ENCODE data around the gene KNCN.
A peak's percentile ranks its signal among the peaks of the same experiment; 100 is the strongest.

KNCN gene

DNA sequence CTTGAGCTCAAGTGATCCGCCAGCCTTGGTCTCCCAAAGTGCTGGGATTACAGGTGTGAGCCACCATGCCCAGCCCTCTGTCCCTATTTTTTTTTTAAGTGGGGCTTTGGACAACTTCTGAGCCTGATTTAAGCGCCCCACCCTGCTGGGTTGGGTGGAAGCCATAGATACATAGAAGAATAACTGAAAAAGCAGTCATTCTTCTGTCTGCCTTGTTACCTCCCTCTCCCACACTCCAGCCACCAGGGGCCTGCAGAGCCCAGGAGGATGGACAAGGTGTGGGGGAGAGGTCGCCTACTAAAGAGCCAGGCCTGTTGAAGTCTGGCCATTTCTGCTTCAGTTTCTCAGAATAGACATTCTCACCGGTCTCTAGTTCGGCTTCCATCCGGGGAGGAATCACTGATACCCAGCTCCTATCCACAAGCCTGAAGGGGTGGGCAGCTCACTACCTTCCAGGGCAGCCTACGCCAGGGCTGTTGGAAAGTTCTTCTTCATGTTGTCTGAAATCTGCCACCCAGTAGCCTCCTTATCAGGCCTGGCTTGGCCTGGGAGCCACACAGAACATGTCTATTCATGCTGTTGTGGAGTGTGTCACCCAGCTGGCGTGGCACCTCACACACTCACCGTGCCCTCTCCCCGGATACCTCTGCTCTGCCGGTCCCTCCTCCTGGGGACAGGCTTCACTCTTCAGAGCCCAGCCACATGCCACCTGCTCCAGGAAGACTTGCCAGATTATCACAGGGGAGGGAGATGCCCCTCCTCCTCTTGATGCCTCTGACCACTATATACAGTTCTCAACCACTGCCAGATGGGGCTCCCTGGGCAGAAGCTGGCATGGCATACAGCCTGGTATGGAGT lies 27.7 kb downstream of the KNCN start:
- peak; percentile 32 for DNase-seq

DNA sequence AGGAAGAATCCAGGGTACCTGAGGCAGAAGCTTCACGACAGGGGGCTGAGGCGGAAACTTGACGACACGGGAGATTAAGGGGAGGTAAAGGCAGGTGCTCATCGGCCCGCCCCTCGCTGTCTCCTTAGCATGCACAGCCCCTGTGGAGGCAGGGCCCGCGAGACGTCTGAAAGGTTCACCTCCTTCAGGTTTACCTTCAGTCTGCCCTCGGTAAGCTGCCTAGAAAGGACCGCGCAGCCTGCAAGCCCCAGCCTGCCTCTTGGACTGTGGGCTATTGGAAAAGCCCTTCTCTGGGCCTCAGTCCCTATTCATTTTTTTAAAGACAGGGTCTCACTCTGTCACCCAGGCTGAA lies 28.5 kb downstream of the KNCN start:
- DNase-seq: no peak

- DNase-seq: no peak
These were observed 29.1 kb downstream of the KNCN start for GRCh38 chr1:46522184-46522968.

- no peak for DNase-seq
These were observed 30.0 kb downstream of the KNCN start for GRCh38 chr1:46521414-46521813.

DNA sequence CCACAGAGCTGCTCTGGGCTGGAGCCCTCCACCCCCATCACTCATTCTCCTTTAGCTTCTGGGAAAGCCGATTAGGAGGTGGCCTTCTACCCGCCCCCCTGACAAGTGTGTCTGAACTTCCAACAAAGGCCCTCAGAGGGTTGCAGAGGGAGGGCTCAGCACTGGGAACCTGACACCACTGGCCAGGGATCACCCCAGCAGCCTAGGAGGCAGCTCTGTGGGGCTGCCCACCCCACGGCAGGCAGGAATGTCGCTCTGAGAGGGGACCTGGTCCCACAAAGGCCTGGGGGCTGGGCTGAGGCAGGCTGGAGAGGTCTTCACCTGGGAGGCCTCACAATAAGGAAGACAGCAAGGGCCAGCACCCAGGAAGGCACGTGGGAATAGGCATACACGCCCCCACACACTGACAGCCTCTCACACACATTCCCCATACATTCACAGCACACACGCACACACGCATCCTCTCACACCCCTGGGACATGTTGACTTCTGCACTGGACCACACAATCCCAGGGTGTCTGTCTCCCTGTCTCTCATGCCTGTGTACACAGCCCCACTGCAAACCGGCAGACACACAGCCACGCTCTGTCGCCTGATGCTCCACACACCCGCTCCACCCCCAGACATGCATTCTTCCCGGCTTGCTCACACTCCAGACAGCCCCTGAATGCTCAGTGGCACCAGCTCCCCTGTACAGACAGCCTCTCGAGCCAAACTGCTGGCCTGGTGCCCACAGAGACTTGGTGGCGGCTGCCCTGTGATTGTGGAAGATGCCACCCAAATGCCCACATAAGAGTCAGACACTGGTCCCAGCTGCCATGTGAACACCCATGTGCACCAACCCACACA lies 31.2 kb downstream of the KNCN start:
- no peak for DNase-seq

- DNase-seq: no peak
These were observed 32.2 kb downstream of the KNCN start for GRCh38 chr1:46519209-46519608.

DNA sequence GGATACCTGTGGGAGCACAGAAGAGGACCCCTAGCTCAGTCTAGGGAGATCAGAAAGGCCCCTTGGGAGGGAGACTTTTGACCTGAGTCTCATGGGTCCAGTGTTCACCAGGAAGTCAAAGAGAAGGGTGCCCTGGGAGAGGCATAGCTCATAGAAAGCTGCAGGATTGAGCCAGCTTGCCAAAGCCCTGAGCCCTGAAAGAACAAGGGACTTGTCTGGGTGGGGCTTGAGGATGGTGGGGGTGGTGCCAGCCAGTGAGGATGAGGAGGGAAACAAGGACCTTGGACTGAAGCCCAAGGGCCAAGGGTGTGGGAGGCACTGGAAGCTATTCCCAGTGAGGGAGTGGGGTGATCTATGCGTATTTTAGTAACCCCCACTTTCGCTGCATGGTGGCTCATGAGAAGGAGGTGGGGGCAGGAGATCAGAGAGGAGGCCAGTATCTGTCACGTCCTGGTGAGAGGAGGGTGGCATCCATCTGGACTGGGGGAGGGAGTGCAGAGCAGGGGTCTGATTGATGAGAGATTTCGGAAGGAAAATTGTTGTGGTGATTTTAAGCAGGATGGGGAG lies 33.4 kb downstream of the KNCN start:
- no peak for DNase-seq

DNA sequence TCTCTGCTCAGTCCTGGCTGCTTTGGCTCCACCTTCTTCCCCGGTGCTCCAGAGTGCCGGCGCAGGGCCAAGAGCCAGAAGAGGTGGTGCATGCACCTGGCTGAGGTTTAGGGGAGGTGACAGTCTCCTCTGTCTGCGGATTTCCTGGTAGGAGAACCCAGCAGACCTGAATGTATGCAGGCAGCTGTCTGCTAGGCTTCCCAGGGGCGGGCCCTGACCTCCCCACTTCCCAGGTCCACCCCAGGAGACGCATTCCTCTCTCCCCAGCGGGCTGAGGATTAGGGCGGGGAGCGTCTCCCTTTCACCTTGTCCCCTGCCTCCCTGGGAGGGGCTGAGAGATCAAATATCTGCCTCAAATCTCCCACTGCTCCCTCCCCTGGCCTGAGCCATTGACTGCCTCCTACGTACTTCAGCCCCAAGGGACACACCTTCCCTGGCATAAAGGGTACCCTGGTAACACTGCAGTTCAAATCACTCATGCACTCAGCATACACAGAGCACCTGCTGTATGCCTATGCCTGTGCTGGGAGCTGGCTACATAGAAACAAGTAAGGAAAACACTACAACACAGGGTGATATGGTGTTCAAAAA lies 34.3 kb downstream of the KNCN start:
- no peak for DNase-seq

DNA sequence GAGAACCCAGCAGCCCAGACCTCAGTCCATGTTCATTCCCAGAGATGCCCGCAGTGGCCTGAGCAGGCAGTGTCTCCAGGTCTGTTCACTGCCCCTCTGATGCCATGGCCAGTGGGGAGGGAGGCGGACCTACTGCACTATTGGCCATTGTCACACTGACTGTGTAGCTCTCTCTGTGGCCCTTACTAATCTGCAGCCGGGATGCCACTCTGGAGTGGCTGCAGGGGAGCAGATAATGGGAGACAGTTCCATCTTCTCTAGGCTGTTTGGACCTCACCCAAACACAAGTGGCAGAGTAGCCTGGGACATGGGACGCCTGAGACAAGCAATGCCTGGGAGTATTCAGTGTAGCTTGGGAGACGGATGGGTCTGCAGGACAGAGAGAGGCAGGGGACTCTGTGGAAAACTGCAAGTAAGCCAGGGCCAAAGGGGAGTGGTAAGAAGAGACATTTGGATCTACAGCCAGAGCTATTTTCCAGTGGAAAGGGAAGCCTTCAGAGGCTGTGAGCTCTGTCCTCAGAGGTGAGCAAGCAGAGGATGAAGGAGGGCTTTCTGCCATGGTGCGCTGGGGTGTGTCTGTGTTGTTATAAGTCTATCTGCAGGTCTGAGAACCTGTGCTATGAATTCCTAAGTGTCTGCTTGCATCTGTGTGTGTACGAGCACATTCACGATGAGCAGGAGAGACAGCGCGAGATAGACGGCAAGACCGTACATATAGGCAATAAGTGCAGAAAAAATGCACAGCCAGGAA lies 35.1 kb downstream of the KNCN start:
- DNase-seq: no peak

DNA sequence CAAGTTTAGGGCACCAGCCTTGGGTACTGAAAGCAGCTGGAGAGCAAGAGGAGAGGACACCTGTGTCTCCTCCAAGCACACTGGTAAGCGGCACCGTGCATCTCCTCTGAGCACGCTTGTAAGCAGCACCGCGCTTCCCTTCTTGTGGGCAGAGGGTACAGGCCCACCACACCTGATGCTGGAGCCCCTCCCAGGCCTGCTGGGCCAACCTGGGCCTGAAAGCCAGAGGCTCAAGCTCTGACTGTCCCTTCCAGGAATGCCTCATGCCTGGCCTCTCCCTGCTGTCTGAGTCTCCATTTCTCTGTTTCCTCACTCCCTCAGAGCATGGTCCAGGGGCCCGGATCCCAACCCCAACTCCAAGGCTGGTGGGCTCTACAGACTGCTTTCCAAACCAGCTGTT lies 35.9 kb downstream of the KNCN start:
- DNase-seq: no peak

DNA sequence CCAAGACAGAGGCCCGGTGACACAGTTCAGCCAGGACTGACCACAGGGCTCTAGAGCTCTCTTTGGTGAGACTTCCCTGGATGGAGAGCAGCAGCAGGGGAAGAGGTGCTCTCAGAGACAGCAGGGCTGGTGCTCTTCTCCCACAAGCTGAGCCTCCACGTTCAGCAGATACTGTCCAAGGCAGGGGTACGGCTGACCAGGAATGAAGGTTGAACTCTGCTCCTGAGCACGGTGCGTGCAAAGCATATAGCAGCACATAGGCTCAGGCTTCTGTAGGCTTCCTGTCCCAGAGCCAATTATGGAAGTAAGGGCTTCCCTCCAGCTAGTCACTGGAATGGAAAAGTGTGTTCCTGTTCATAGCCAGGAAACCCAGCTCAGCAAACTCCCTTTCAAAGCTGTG lies 37.9 kb downstream of the KNCN start:
- DNase-seq: no peak

DNA sequence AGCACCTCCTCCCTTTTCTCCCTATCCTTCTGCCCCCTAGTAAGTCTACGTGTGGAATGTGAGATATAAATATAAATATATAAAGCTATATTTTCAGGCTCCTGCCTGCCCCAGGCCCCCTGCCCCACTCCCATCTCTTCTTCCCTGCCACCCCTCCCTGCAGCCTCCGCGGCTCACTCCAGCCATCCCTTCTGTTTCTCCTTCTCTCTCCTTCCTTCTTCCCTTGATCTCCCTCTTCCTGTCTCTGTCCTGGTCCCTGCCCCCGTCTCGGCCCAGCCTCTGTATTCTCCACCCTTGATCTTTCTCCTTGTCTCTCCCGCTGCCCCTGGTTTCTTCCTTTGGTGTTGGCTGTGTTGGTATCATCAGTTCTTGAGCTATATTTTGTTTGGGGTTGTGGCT lies 38.7 kb downstream of the KNCN start:
- no peak for DNase-seq

GRCh38 chr1:46512135-46512791 lies 39.2 kb downstream of the KNCN start:
- no peak for DNase-seq

DNA sequence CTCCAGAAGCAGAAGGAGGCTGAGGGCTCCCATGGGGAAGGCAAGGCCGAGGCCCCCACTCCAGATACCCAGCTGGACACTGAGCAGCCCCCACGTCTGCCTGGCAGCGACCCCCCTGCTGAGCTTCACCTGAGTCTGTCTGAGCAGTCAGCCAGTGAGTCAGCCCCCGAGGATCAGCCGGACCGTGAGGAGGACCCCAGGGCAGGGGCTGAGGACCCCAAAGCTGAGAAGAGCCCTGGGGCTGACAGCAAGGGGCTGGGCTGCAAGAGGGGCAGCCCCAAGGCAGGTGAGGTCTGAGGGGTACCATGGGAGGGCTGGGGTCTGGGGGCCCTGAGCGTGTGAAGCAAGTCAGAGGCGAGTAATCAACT lies 40.5 kb downstream of the KNCN start:
- no peak for DNase-seq

DNA sequence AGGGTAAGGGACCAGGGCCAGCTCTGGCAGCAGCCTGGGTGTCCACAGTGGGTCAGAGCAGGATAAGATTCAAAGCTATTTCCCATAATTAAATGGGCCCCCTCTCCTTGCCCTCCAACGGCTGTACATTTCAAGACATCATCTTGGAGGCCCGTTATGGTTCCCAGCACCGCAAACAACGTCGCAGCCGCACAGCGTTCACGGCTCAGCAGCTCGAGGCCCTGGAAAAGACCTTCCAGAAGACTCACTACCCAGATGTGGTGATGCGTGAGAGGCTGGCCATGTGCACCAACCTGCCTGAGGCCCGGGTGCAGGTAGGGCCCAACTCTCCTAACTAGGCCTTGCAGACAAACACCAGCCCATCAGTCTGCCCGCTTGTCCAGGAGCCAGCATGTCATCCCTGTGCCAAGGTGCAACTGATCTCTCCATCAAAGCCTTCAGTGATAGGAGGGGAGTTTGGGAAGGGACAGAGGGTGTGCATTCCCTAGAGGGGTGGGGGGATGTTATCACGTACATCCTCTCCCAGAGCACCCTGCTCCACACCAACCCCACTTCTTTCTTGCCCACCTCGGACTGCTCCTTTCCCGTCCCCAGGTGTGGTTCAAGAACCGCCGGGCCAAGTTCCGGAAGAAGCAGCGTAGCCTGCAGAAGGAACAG lies 41.0 kb downstream of the KNCN start:
- DNase-seq: no peak

- DNase-seq: no peak
These were observed 42.7 kb downstream of the KNCN start for GRCh38 chr1:46508757-46509156.

DNA sequence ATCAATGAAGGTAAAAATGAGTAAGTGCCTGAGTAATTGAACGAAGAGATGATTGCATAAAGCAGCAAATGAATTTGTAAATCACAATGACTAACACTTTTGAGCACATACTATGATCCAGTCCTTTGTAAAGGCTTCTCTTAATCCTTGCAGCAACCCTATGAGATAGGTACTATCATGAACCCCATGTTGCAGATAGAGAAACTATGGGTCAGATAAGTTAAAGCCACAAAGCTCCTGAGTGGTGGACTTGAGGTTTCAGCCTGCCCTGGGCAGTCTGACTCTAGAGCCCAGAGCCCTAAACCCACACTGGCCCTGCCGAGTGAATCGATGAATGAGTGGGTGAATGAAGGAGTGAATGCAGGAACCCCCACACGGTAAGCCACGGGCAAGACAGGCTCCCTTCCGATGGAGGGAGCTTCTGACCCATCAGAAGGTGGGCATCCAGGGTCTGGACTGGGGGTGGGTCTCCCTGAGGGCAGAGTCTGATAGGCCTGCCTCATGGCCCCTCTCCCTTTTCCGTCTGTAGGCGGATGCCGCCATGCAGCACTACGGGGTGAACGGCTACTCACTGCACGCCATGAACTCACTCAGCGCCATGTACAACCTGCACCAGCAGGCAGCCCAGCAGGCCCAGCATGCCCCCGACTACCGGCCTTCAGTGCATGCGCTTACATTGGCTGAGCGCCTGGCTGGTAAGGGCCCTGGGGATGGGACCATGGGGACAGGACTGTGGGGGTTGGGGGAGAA lies 44.8 kb downstream of the KNCN start:
- no peak for DNase-seq

- no peak for DNase-seq
These were observed 48.0 kb downstream of the KNCN start for GRCh38 chr1:46503421-46503820.

DNA sequence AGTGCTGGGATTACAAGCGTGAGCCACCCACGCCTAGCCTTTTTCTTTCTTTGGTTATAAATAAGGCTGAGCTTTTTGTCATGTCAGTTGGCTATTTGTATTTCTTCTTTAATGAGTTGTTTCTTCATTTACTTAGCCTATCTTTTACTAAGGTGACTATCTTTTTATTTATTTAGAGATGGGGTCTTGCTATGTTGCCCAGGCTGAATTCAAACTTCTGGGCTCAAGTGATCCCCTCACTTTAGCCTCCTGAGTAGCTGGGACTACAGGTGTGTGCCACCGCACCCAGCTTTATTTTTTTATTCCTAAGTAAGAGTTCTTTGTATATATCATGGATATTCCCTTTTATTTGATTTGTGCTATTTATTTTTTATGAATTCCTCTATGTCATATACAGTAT lies 49.9 kb downstream of the KNCN start:
- no peak for DNase-seq

- DNase-seq: no peak
These were observed 53.8 kb downstream of the KNCN start for GRCh38 chr1:46497665-46498064.
